RWPE2 (cell line): Measurements from ENCODE around the gene AUNIP.
A peak's percentile ranks its signal among the peaks of the same experiment; 100 is the strongest.

Experiments
- ATAC-seq: fragments of 200-7000 bp; cut with Tn5 transposase; 3 replicates; pipeline ENCODE4 v1.9.1; 2021; ENCODE audit warnings: low read depth
- DNase-seq: peaks from one replicate; pipeline ENCODE4 v3.0.0-alpha.2; 2020; ENCODE audit warnings: low spot score
- H3K27ac ChIP-seq: fragments of 450-650 bp; 2 replicates; pipeline ENCODE4 v1.5.1; 2017; ENCODE audit warnings: mild to moderate bottlenecking; ENCODE audit not compliant: poor library complexity, severe bottlenecking
- H3K27me3 ChIP-seq: fragments of 250-450 bp; sonication (Bioruptor Pico); 2 replicates; pipeline ENCODE4 v1.5.1; 2021; ENCODE audit warnings: mild to moderate bottlenecking, moderate library complexity; ENCODE audit not compliant: insufficient read depth, poor library complexity, severe bottlenecking
- H3K36me3 ChIP-seq: fragments of 250-450 bp; sonication (Bioruptor Pico); 2 replicates; pipeline ENCODE4 v1.5.1; 2020; ENCODE audit warnings: low read depth, mild to moderate bottlenecking, moderate library complexity
- H3K4me1 ChIP-seq: fragments of 250-450 bp; sonication (Bioruptor Pico); 2 replicates; pipeline ENCODE4 v1.5.1; 2021; ENCODE audit warnings: mild to moderate bottlenecking, moderate library complexity; ENCODE audit not compliant: insufficient read depth, poor library complexity, severe bottlenecking
- H3K4me3 ChIP-seq: fragments of 250-450 bp; sonication (Bioruptor Pico); 2 replicates; pipeline ENCODE4 v1.5.1; 2021; ENCODE audit warnings: mild to moderate bottlenecking, moderate library complexity; ENCODE audit not compliant: severe bottlenecking
- H3K9me3 ChIP-seq: fragments of 250-450 bp; sonication (Bioruptor Pico); 2 replicates; pipeline ENCODE4 v1.5.1; 2021; ENCODE audit warnings: mild to moderate bottlenecking, moderate library complexity; ENCODE audit not compliant: severe bottlenecking
- CTCF ChIP-seq: fragments of 450-650 bp; IDR thresholded peaks from one replicate; pipeline ENCODE4 v1.5.1; 2017; ENCODE audit warnings: mild to moderate bottlenecking, moderate library complexity; ENCODE audit not compliant: poor library complexity, severe bottlenecking

The AUNIP gene

GRCh38 chr1:25800703-25801377 is 58.4 kb downstream of the AUNIP start:
- H3K9me3 ChIP-seq, result peaks cover 3% of the 10 kb centered on the region
- DNase-seq (no peak), ATAC-seq (no peak)
- no peaks in the 10 kb centered on the region for H3K4me1 ChIP-seq
- peak overlapping the region; percentile 42 for H3K4me3 ChIP-seq
- H3K27me3 ChIP-seq, result no peaks in the 10 kb centered on the region
- H3K36me3 ChIP-seq, result peaks cover 12% of the 10 kb centered on the region
- no peak for TF ChIP-seq CTCF
- H3K27ac ChIP-seq, result no peak overlapping the region

- no peaks in the 10 kb centered on the region for H3K27me3 ChIP-seq
- H3K4me3 ChIP-seq, result peak within 1 kb of the TSS; percentile 42
- TF ChIP-seq CTCF, result no peak
- H3K9me3 ChIP-seq, result peaks cover 3% of the 10 kb centered on the region
- DNase-seq (no peak), ATAC-seq (peak; percentile 59)
- no peak within 1 kb of the TSS for H3K27ac ChIP-seq
- no peaks in the 10 kb centered on the region for H3K4me1 ChIP-seq
- peaks cover 4% of the 10 kb centered on the region for H3K36me3 ChIP-seq
Observed at GRCh38 chr1:25799935-25800702, 59.1 kb downstream of the AUNIP start, which contains the start of gene SELENON. Gene SELENON, plus strand, starts transcription at chr1:25800193. Its CDS starts 38 bp downstream, at chr1:25800231.

- H3K4me1 ChIP-seq, result no peaks in the 10 kb centered on the region
- H3K9me3 ChIP-seq, result peaks cover 3% of the 10 kb centered on the region
- no peak overlapping the region for H3K27ac ChIP-seq
- no peak for ATAC-seq
- DNase-seq, result no peak
- no peaks in the 10 kb centered on the region for H3K27me3 ChIP-seq
- H3K36me3 ChIP-seq, result no peaks in the 10 kb centered on the region; the same call in 1 of the 2 replicates
- peak overlapping the region; percentile 42 for H3K4me3 ChIP-seq
- TF ChIP-seq CTCF, result no peak
Observed at GRCh38 chr1:25799352-25799934, 59.8 kb downstream of the AUNIP start.

- H3K36me3 ChIP-seq, result no peaks in the 10 kb centered on the region; the same call in 1 of the 2 replicates
- H3K4me1 ChIP-seq, result no peaks in the 10 kb centered on the region
- peaks cover 3% of the 10 kb centered on the region for H3K9me3 ChIP-seq
- no peak for TF ChIP-seq CTCF
- no peak overlapping the region for H3K4me3 ChIP-seq
- no peaks in the 10 kb centered on the region for H3K27me3 ChIP-seq
- DNase-seq (no peak), ATAC-seq (no peak)
- H3K27ac ChIP-seq, result no peak overlapping the region
Observed at GRCh38 chr1:25798666-25799351, 60.4 kb downstream of the AUNIP start.
